Muscle of back (tissue), 11 donors: Measurements from ENCODE around the gene LRRC28. TPM values are rescaled to one million over a fixed set of nuclear protein-coding genes. Genes with fewer than 3 reads are reported as not detected.

Source experiments
- DNase-seq, 3 donors: peaks; one replicate each; pipeline versions ENCODE4 v3.0.0 to v3.0.0-alpha.2; 2013
- polyA plus RNA-seq, 10 donors: library from polyadenylated mRNA; unstranded; fragments of 120-200 nt; gene quantifications; one replicate each; pipeline ENCODE4 v1.2.1, GENCODE V29; 2013; ENCODE audit not compliant: insufficient read length in 10 of 10

Gene LRRC28
- polyA plus RNA-seq, 10 donors, result 15.0 to 22.4 (median 18.7) TPM

- no peak for DNase-seq
These were observed 182.6 kb downstream of the LRRC28 start for GRCh38 chr15:99433757-99434450.

GRCh38 chr15:99434506-99435112, 183.3 kb downstream of the LRRC28 start:
- DNase-seq, result no peak

- DNase-seq, result no peak
These were observed 183.9 kb downstream of the LRRC28 start for GRCh38 chr15:99435113-99435695.

GRCh38 chr15:99435877-99436541, 184.7 kb downstream of the LRRC28 start:
- peak in 1 of 3 donors; percentile 32 for DNase-seq

- DNase-seq, result no peak
These were observed 185.4 kb downstream of the LRRC28 start for GRCh38 chr15:99436542-99437314.

GRCh38 chr15:99437315-99438223, 186.3 kb downstream of the LRRC28 start:
- peak in 1 of 3 donors; percentile 76 for DNase-seq

GRCh38 chr15:99438224-99438585, 186.9 kb downstream of the LRRC28 start:
- no peak for DNase-seq

GRCh38 chr15:99438691-99439523, 187.6 kb downstream of the LRRC28 start:
- DNase-seq, result peak in 1 of 3 donors; percentile 73

GRCh38 chr15:99439524-99439835, 188.2 kb downstream of the LRRC28 start:
- DNase-seq, result no peak

- peak in 1 of 3 donors; percentile 28 for DNase-seq
These were observed 188.7 kb downstream of the LRRC28 start for GRCh38 chr15:99440029-99440428.

Other genes with a start within 250 kb of the LRRC28 start
- 1 to 10 TPM; 1.2 to 3.0 (median 1.5) TPM for gene PGPEP1L, start 243.7 kb upstream of the LRRC28 start, polyA plus RNA-seq
- 10 to 100 TPM; 24.1 to 83.1 (median 64.2) TPM for gene SYNM, start 146.4 kb upstream of the LRRC28 start, polyA plus RNA-seq
- gene TTC23, start 1.9 kb upstream of the LRRC28 start, polyA plus RNA-seq, result 10 to 100 TPM; 14.4 to 24.3 (median 18.4) TPM